MM.1S (cell line): ENCODE results near the gene TMEM119.
"Not testable (repeated sequence)": the region's sequence is repeated elsewhere in the genome, so short reads cannot be mapped to it uniquely, and the experiment has no call there.

Source experiments
- DNase-seq: peaks from one replicate; pipeline ENCODE4 v3.0.0-alpha.2; 2015
- H2AFZ ChIP-seq: fragments of 300-600 bp; sonication (generic); 2 replicates; pipeline ENCODE4 v1.6.0; 2016; ENCODE audit warnings: antibody characterized with exemption, low read length
- H3F3A ChIP-seq: fragments of 300-600 bp; sonication (generic); 2 replicates; pipeline ENCODE4 v1.6.1; 2016; ENCODE audit warnings: mild to moderate bottlenecking, antibody characterized with exemption, low read length, moderate library complexity, mixed read lengths; ENCODE audit not compliant: insufficient read depth
- H3K27ac ChIP-seq: fragments of 300-600 bp; sonication (generic); 2 replicates; pipeline ENCODE4 v1.5.1; 2016; ENCODE audit warnings: mild to moderate bottlenecking, low read length
- H3K27me3 ChIP-seq: fragments of 300-600 bp; sonication (generic); replicated peaks from 2 replicates; pipeline ENCODE4 v1.6.0; 2016; ENCODE audit warnings: low read length; ENCODE audit not compliant: insufficient read depth
- H3K36me3 ChIP-seq: fragments of 300-600 bp; sonication (generic); replicated peaks from 2 replicates; pipeline ENCODE4 v1.6.1; 2016; ENCODE audit warnings: mild to moderate bottlenecking, low read length, mixed read lengths; ENCODE audit not compliant: insufficient read depth
- H3K4me1 ChIP-seq: fragments of 300-600 bp; sonication (generic); 2 replicates; pipeline ENCODE4 v1.6.1; 2016; ENCODE audit warnings: low read length, mixed read lengths
- H3K4me2 ChIP-seq: fragments of 300-600 bp; sonication (generic); 2 replicates; pipeline ENCODE4 v1.6.0; 2016; ENCODE audit warnings: low read depth, low read length
- H3K4me3 ChIP-seq: fragments of 300-600 bp; sonication (generic); 2 replicates; pipeline ENCODE4 v1.5.1; 2016; ENCODE audit warnings: low read length, mixed read lengths
- H3K79me2 ChIP-seq: fragments of 300-600 bp; sonication (generic); 2 replicates; pipeline ENCODE4 v1.6.1; 2016; ENCODE audit warnings: mixed run types, low read length, mixed read lengths
- H3K9ac ChIP-seq: fragments of 300-600 bp; sonication (generic); 2 replicates; pipeline ENCODE4 v1.6.1; 2016; ENCODE audit warnings: low read length, mixed read lengths
- H3K9me2 ChIP-seq: fragments of 300-600 bp; sonication (generic); replicated peaks from 2 replicates; pipeline ENCODE4 v1.6.1; 2016; ENCODE audit warnings: mild to moderate bottlenecking, low read length, mixed read lengths; ENCODE audit not compliant: insufficient read depth
- H3K9me3 ChIP-seq: fragments of 300-600 bp; sonication (generic); replicated peaks from 2 replicates; pipeline ENCODE4 v1.6.1; 2016; ENCODE audit warnings: mild to moderate bottlenecking, low read length, mixed read lengths; ENCODE audit not compliant: insufficient read depth
- H4K20me1 ChIP-seq: fragments of 300-600 bp; sonication (generic); 2 replicates; pipeline ENCODE4 v1.6.1; 2016; ENCODE audit warnings: mild to moderate bottlenecking, low read length, moderate library complexity, mixed read lengths; ENCODE audit not compliant: insufficient read depth
- EZH2 ChIP-seq: fragments of 300-600 bp; sonication (generic); optimal IDR thresholded peaks from 2 replicates; pipeline ENCODE3; 2017; ENCODE audit warnings: low read depth, mild to moderate bottlenecking, antibody characterized with exemption, low read length, mixed read lengths
- EZH2phosphoT487 ChIP-seq: fragments of 300-600 bp; sonication (generic); IDR thresholded peaks from 2 replicates; pipeline ENCODE4 v1.6.1; 2018; ENCODE audit warnings: antibody characterized with exemption, low read length
- TF ChIP-seq, protein P1 (sequence below): fragments of 300-600 bp; sonication (generic); IDR thresholded peaks from 2 replicates; pipeline ENCODE4 v1.5.1; 2016; ENCODE audit warnings: antibody characterized with exemption, low read length, mixed read lengths

TMEM119 gene

GRCh38 chr12:108559748-108560147 lies 38.1 kb downstream of the TMEM119 start:
- Histone ChIP-seq H4K20me1 (peaks cover 30% of the 10 kb centered on the region), H3K4me1 (peaks cover 19% of the 10 kb centered on the region), H3F3A (peaks cover 32% of the 10 kb centered on the region), H3K79me2 (peaks cover 90% of the 10 kb centered on the region), H3K27ac (peak overlapping the region; percentile 84; the same call in 1 of the 2 replicates), H3K4me3 (peak overlapping the region; percentile 98), H3K9me3 (no peaks in the 10 kb centered on the region), H3K27me3 (no peaks in the 10 kb centered on the region), H3K4me2 (peak overlapping the region; percentile 96), H3K36me3 (no peaks in the 10 kb centered on the region), H3K9me2 (no peaks in the 10 kb centered on the region), H2AFZ (no peak overlapping the region), H3K9ac (peak overlapping the region; percentile 98)
- TF ChIP-seq, protein P1, sequence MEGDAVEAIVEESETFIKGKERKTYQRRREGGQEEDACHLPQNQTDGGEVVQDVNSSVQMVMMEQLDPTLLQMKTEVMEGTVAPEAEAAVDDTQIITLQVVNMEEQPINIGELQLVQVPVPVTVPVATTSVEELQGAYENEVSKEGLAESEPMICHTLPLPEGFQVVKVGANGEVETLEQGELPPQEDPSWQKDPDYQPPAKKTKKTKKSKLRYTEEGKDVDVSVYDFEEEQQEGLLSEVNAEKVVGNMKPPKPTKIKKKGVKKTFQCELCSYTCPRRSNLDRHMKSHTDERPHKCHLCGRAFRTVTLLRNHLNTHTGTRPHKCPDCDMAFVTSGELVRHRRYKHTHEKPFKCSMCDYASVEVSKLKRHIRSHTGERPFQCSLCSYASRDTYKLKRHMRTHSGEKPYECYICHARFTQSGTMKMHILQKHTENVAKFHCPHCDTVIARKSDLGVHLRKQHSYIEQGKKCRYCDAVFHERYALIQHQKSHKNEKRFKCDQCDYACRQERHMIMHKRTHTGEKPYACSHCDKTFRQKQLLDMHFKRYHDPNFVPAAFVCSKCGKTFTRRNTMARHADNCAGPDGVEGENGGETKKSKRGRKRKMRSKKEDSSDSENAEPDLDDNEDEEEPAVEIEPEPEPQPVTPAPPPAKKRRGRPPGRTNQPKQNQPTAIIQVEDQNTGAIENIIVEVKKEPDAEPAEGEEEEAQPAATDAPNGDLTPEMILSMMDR: no peak; the same call in 1 of the 2 replicates
- TF ChIP-seq EZH2 (no peak), EZH2phosphoT487 (no peak)
- no peak for DNase-seq

DNA sequence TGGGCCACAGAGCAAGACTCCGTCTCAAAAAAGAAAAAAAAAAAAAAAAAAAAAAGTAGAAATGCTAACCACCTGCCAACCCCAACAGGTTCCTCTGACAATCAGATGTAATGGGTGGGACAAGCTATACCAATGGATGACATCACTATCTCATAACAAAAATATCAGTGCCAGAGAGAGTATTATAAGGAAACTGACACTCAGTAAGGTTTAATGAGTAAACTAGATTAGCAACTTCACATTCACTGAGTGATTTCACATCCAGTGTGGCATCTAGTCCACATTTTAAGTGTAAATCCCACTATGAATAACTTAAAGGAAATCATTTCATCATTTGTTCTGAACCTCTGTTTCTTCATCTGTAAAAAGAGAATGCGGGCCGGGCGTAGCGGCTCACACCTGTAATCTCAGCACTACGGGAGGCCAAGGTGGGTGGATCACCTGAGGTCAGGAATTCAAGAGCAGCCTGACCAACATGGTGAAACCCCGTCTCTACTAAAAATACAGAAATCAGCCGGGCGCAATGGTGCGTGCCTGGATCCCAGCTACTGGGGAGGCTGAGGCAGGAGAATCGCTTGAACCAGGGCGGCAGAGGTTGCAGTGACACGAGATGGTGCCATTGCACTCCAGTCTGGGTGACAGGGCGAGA lies 38.8 kb downstream of the TMEM119 start:
- TF ChIP-seq EZH2 (no peak), EZH2phosphoT487 (no peak)
- TF ChIP-seq, protein P1: no peak

GRCh38 chr12:108555383-108555782 lies 42.5 kb downstream of the TMEM119 start:
- not testable (repeated sequence) for H3K36me3 ChIP-seq, DNase-seq, H3K27me3 ChIP-seq, H2AFZ ChIP-seq, H3K9me3 ChIP-seq, H3K27ac ChIP-seq, H3K9me2 ChIP-seq, H3K4me3 ChIP-seq, H3F3A ChIP-seq, H3K4me2 ChIP-seq, H3K9ac ChIP-seq
- peaks cover 22% of the 10 kb centered on the region for H3K4me1 ChIP-seq
- H3K79me2 ChIP-seq: peaks cover 99% of the 10 kb centered on the region
- H4K20me1 ChIP-seq: peaks cover 55% of the 10 kb centered on the region

More for the DNA sequence above, 38.8 kb downstream of the TMEM119 start:
- H4K20me1 ChIP-seq: peaks cover 32% of the 10 kb centered on the region
- H3K9me2 ChIP-seq: no peaks in the 10 kb centered on the region
- H3K9ac ChIP-seq: peak overlapping the region; percentile 98; the same call in 1 of the 2 replicates
- H3K79me2 ChIP-seq: peaks cover 90% of the 10 kb centered on the region
- H3F3A ChIP-seq: peaks cover 26% of the 10 kb centered on the region
- H3K4me1 ChIP-seq: peaks cover 13% of the 10 kb centered on the region
- DNase-seq: no peak
- no peak overlapping the region for H3K27ac ChIP-seq
- H2AFZ ChIP-seq: no peak overlapping the region
- H3K4me2 ChIP-seq: peak overlapping the region; percentile 96; the same call in 1 of the 2 replicates
- H3K27me3 ChIP-seq: no peaks in the 10 kb centered on the region
- no peak overlapping the region for H3K4me3 ChIP-seq
- H3K36me3 ChIP-seq: no peaks in the 10 kb centered on the region; the same call in 1 of the 2 replicates
- no peaks in the 10 kb centered on the region for H3K9me3 ChIP-seq

GRCh38 chr12:108553799-108554198 lies 44.1 kb downstream of the TMEM119 start:
- DNase-seq: no peak
- H3K4me2 ChIP-seq: no peak overlapping the region
- peaks cover 1% of the 10 kb centered on the region; the same call in 1 of the 2 replicates for H3K36me3 ChIP-seq
- H3K4me3 ChIP-seq: no peak overlapping the region
- H2AFZ ChIP-seq: no peak overlapping the region
- H3K9me3 ChIP-seq: no peaks in the 10 kb centered on the region
- no peaks in the 10 kb centered on the region for H3F3A ChIP-seq
- H3K9ac ChIP-seq: no peak overlapping the region
- H3K9me2 ChIP-seq: no peaks in the 10 kb centered on the region
- H3K79me2 ChIP-seq: peaks cover 99% of the 10 kb centered on the region
- TF ChIP-seq EZH2 (no peak), EZH2phosphoT487 (no peak)
- TF ChIP-seq, protein P1: no peak
- peaks cover 19% of the 10 kb centered on the region for H3K4me1 ChIP-seq
- H3K27ac ChIP-seq: no peak overlapping the region
- H3K27me3 ChIP-seq: no peaks in the 10 kb centered on the region
- H4K20me1 ChIP-seq: peaks cover 59% of the 10 kb centered on the region
